ENCODE data around the gene OR8K1. TPM values are rescaled to one million over a fixed set of nuclear protein-coding genes. Genes with fewer than 3 reads are reported as not detected.
A peak's percentile ranks its signal among the peaks of the same experiment; 100 is the strongest.

The OR8K1 gene
- total RNA-seq, 1 experiment from 2014 or later: not detected

DNA sequence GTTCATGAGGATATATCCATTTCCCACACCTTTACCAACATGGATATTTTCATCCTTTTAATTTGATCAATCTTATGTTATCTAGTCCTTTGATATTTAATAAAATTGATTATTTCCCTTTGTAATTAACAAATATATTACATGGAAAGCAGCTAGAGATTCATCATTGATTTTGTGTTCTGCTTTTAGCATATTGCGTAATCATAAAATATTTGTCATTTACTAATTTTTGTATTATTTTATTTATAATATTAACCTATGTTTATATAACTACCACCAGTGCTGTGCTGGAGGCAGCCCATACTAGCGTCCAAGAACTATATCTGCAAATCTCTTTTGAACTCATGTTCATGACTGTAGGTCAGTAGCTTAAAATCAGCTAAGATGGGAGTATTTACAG lies 34.3 kb downstream of the OR8K1 start:
- BruUV-seq (replicated peaks): no TSS peak
- ATAC-seq (no peak), DNase-seq (no peak)
- no peak overlapping the region for H3K4me2 ChIP-seq (ENCODE audit: low read length)
- intact Hi-C loops (cut with micrococcal nuclease): no loop called here
- no peak overlapping the region for H2AFZ ChIP-seq (ENCODE audit: low read length)
- CTCF ChIA-PET: no interaction called here
- no peaks in the 10 kb centered on the region for H3K4me1 ChIP-seq (ENCODE audit: insufficient read depth, low read length)
- TF ChIP-seq EZH2phosphoT487 (IDR thresholded peaks at IDR 0.05; ENCODE audit: borderline replicate concordance, low read length): no peak
- TF ChIP-seq EZH2 (IDR thresholded peaks at IDR 0.05; ENCODE audit: low read length, unreplicated experiment): no peak
- no peak for TF ChIP-seq CTCF (conservative IDR thresholded peaks at IDR 0.05; ENCODE audit: low read depth, low read length)
- no peaks in the 10 kb centered on the region for H4K20me1 ChIP-seq (ENCODE audit: low read length)
- no peaks in the 10 kb centered on the region for H3K9me2 ChIP-seq (replicated peaks; ENCODE audit: low read length)
- H3K79me2 ChIP-seq (ENCODE audit: low read length): no peaks in the 10 kb centered on the region
- H3K27ac ChIP-seq (ENCODE audit: low read length): no peak overlapping the region
- POLR2A ChIA-PET (ENCODE audit: unreplicated experiment): no interaction called here
- H3K4me3 ChIP-seq (ENCODE audit: low read length): no peak overlapping the region
- H3K9ac ChIP-seq (ENCODE audit: low read length): no peak overlapping the region
- peaks cover 5% of the 10 kb centered on the region; the same call in 1 of the 2 replicates for H3K9me3 ChIP-seq (ENCODE audit: low read length)
- no peaks in the 10 kb centered on the region for H3F3A ChIP-seq (ENCODE audit: low read length, unreplicated experiment)
- H3K36me3 ChIP-seq (ENCODE audit: low read depth, low read length): no peaks in the 10 kb centered on the region
- H3K27me3 ChIP-seq (ENCODE audit: low read length): no peaks in the 10 kb centered on the region

DNA sequence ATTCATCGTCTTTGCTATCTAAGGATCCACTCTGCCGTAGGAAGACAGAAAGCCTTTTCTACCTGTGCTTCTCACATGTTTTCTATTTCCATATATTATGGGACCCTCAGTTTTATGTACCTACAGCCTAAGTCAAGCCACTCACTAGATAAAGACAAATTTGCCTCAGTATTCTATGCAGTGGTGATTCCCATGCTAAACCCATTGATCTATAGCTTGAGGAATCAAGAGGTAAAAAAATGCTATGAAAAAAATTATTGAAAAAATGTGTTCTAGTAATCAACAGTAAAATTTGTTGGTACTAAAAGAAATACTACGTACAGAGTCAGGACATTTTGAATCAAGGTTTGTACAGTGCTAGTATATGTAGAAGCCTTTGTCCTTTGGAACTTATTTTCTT lies 48.5 kb downstream of the OR8K1 start:
- Histone ChIP-seq H3K36me3 (ENCODE audit: low read depth, low read length) (no peaks in the 10 kb centered on the region), H3K9me3 (ENCODE audit: low read length) (0 out of 2 replicates have a peak, but pooled peaks cover 5% of the 10 kb centered on the region), H3K4me3 (ENCODE audit: low read length) (no peak overlapping the region), H3K4me2 (ENCODE audit: low read length) (no peak overlapping the region), H3K4me1 (ENCODE audit: insufficient read depth, low read length) (no peaks in the 10 kb centered on the region), H3K27ac (ENCODE audit: low read length) (no peak overlapping the region), H3K9me2 (replicated peaks; ENCODE audit: low read length) (no peaks in the 10 kb centered on the region), H3K27me3 (ENCODE audit: low read length) (no peaks in the 10 kb centered on the region), H4K20me1 (ENCODE audit: low read length) (no peaks in the 10 kb centered on the region), H3K79me2 (ENCODE audit: low read length) (no peaks in the 10 kb centered on the region), H3K9ac (ENCODE audit: low read length) (no peak overlapping the region), H3F3A (ENCODE audit: low read length, unreplicated experiment) (no peaks in the 10 kb centered on the region), H2AFZ (ENCODE audit: low read length) (no peak overlapping the region)
- no TSS peak for BruUV-seq (replicated peaks)
- intact Hi-C loops (cut with micrococcal nuclease): no loop called here
- TF ChIP-seq EZH2 (IDR thresholded peaks at IDR 0.05; ENCODE audit: low read length, unreplicated experiment): no peak
- no peak for TF ChIP-seq EZH2phosphoT487 (IDR thresholded peaks at IDR 0.05; ENCODE audit: borderline replicate concordance, low read length)
- TF ChIP-seq CTCF (conservative IDR thresholded peaks at IDR 0.05; ENCODE audit: low read depth, low read length): no peak
- ATAC-seq: no peak
- CTCF ChIA-PET: no interaction called here
- POLR2A ChIA-PET (ENCODE audit: unreplicated experiment): no interaction called here
- no peak for DNase-seq

DNA sequence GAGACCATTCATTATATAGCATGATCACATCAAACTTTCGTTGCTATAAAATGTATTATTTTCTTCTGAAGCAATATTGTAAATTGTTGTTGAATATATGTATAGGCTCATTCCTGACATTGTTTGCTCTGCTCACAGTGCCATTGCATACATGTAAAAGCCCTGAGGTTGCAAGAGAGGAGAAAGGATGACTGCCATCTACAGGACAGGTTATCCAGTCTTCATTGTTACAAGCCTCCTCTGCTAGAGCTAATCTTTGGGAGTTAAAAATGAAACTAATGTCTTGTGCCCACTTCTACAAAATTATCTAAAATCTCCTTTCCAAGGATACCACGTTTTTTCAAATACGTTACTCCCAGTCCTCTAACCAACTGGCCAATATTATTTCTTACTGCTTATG lies 50.2 kb downstream of the OR8K1 start:
- Histone ChIP-seq H3K79me2 (ENCODE audit: low read length) (no peaks in the 10 kb centered on the region), H3K4me3 (ENCODE audit: low read length) (no peak overlapping the region), H3K27ac (ENCODE audit: low read length) (no peak overlapping the region), H2AFZ (ENCODE audit: low read length) (no peak overlapping the region), H3K9ac (ENCODE audit: low read length) (no peak overlapping the region), H3K27me3 (ENCODE audit: low read length) (no peaks in the 10 kb centered on the region), H3K9me3 (ENCODE audit: low read length) (0 out of 2 replicates have a peak, but pooled peaks cover 5% of the 10 kb centered on the region), H4K20me1 (ENCODE audit: low read length) (no peaks in the 10 kb centered on the region), H3F3A (ENCODE audit: low read length, unreplicated experiment) (no peaks in the 10 kb centered on the region), H3K9me2 (replicated peaks; ENCODE audit: low read length) (no peaks in the 10 kb centered on the region), H3K36me3 (ENCODE audit: low read depth, low read length) (no peaks in the 10 kb centered on the region), H3K4me1 (ENCODE audit: insufficient read depth, low read length) (no peaks in the 10 kb centered on the region), H3K4me2 (ENCODE audit: low read length) (no peak overlapping the region)
- TF ChIP-seq EZH2phosphoT487 (IDR thresholded peaks at IDR 0.05; ENCODE audit: borderline replicate concordance, low read length) (no peak), EZH2 (IDR thresholded peaks at IDR 0.05; ENCODE audit: low read length, unreplicated experiment) (no peak), CTCF (conservative IDR thresholded peaks at IDR 0.05; ENCODE audit: low read depth, low read length) (peak; percentile 27)
- intact Hi-C loops (cut with micrococcal nuclease): no loop called here
- ATAC-seq (no peak), DNase-seq (no peak)
- POLR2A ChIA-PET (ENCODE audit: unreplicated experiment): no interaction called here
- no TSS peak for BruUV-seq (replicated peaks)
- CTCF ChIA-PET: no interaction called here

Other genes with a start within 250 kb of the OR8K1 start
- not detected in 2 replicates for gene OR8H2, start 242.4 kb upstream of the OR8K1 start, total RNA-seq (2014; rRNA removed)
- not detected in 2 replicates for gene OR8H3, start 223.7 kb upstream of the OR8K1 start, total RNA-seq (2014; rRNA removed)
- not detected in 2 replicates for gene OR8J3, start 205.8 kb upstream of the OR8K1 start, total RNA-seq (2014; rRNA removed)
- not detected in 2 replicates for gene OR8K5, start 185.7 kb upstream of the OR8K1 start, total RNA-seq (2014; rRNA removed)
- gene OR5J2, start 169.4 kb upstream of the OR8K1 start, total RNA-seq (2014; rRNA removed): not detected in 2 replicates
- gene OR5T2, start 111.8 kb upstream of the OR8K1 start, total RNA-seq (2014; rRNA removed): not detected in 2 replicates
- gene OR5T3, start 93.8 kb upstream of the OR8K1 start, total RNA-seq (2014; rRNA removed): not detected in 2 replicates
- gene OR5T1, start 71.9 kb upstream of the OR8K1 start, total RNA-seq (2014; rRNA removed): not detected in 2 replicates
- gene OR8H1, start 53.8 kb upstream of the OR8K1 start, total RNA-seq (2014; rRNA removed): not detected in 2 replicates
- not detected in 2 replicates for gene OR8K3, start 30.9 kb upstream of the OR8K1 start, total RNA-seq (2014; rRNA removed)
- not detected in 2 replicates for gene OR8J1, start 8.3 kb downstream of the OR8K1 start, total RNA-seq (2014; rRNA removed)
- gene OR8U1, start 29.6 kb downstream of the OR8K1 start, total RNA-seq (2014; rRNA removed): not detected in 2 replicates
- not detected in 2 replicates for gene OR5AL1, start 66.7 kb downstream of the OR8K1 start, total RNA-seq (2014; rRNA removed)
- gene OR5M3, start 127.3 kb downstream of the OR8K1 start, total RNA-seq (2014; rRNA removed): not detected in 2 replicates
- not detected in 2 replicates for gene OR5M8, start 145.3 kb downstream of the OR8K1 start, total RNA-seq (2014; rRNA removed)
- gene OR5M11, start 197.2 kb downstream of the OR8K1 start, total RNA-seq (2014; rRNA removed): not detected in 2 replicates
- gene OR5M10, start 231.7 kb downstream of the OR8K1 start, total RNA-seq (2014; rRNA removed): not detected in 2 replicates

All from PC-3 (cell line).